NCI-H748 (cell line): ENCODE measurements around the gene HAUS2.

ENCODE experiments used
- DNase-seq: peaks from one replicate; lab custom pipeline; 2025; ENCODE audit not compliant: unreplicated experiment; lab: John Stamatoyannopoulos, UW

Gene HAUS2

DNA sequence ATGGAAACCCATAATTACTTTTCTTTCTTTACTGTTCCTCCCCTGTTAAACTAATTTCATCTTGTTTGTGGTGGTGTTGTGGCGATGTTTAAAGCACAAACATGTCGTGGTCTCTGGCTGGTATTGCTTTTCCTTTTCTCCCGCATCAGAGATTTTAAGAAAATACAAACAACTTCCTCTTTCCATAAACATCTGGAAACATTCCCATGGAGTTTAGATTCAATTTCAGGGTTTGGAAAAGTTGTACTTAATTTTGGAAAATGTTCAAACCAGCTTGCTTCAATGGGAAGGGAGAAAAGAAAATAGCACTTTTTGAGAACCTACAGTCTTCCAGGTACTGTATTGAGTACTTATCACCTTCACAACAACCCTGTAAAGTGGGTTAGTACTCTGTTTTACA is 57.2 kb downstream of the HAUS2 start:
- no peak for DNase-seq

DNA sequence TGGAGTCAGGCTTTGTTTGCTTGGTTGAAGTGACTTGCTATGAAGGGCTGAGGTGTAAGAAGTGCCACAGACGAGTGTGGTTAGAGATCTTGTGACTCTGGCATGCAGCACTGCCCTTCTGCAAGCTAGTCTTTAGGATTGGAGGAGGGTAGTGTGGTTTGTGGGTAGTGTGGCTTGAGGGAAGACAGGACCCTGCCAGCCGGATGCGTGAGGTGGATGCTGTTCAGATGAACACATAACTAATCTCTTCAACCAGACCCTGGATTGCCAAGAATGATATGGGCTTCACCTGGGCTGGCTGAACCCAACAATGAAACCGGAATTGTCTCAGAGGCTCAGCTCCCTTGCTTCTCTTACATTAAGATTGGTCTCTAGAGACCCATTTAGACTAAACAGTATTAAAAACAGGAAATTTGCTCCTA is 59.5 kb downstream of the HAUS2 start:
- no peak for DNase-seq

DNA sequence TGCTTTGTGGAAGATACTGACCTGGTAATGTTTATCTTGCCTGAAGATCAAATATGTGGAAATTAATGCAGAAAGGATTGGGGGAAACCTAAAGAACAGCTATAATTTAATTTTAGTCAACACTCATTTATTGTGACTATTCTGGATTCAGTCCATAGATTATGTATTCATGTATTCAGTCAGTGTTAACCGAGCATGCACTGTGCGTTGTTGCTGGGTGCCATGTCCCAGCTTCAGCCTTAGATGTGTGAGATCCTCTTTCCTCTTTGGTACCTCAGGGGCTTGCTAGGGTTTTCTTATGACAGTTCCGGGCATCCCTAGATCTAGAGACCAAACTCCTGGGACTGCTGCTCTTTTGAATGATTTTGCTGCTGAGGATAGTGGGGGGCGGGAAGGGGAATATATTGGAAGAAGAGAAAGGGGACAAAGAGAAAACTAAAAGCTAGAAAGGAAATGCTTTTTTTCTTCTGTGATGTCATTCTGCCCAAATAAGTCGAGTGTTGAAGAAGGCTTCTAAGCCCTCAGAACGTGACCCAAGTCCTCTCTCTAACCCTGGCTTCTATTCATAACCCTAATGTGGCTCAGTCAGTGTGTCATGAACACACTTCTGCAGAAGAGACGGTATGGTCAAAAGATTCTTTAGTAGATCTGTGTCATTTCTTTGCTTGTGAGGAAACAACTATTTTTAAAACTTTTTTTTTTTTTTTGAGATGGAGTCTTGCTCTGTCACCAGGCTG is 60.3 kb downstream of the HAUS2 start:
- DNase-seq = no peak

GRCh38 chr15:42611532-42611931 is 62.9 kb downstream of the HAUS2 start:
- no peak for DNase-seq

DNA sequence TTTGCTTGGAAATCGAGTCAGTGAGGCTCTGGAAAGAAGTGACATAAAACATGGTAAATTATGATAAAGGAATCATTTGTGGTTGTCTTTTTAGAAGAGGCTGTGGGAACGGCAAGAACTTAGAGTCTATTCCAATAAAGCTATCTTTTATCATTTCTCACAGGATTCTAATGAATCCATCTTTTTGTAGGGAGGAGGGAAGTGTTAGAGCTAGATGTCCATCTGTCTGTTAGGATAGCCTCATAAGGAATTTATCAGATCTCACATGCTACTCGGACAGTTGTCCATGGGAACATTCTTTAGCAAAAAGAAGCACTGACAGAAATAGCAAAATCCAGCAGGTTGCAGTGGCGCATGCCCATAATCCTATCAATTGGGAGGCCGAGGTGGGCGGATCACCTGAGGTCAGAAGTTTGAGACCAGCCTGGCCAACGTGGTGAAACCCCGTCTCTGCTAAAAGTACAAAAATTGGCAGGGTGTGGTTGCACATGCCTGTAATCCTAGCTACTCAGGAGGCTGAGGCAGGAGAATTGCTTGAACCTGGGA is 63.8 kb downstream of the HAUS2 start:
- DNase-seq = no peak

- no peak for DNase-seq
Observed at GRCh38 chr15:42616107-42616506, 67.5 kb downstream of the HAUS2 start.
